Measurements from ENCODE around the gene ENOX2.

DNA sequence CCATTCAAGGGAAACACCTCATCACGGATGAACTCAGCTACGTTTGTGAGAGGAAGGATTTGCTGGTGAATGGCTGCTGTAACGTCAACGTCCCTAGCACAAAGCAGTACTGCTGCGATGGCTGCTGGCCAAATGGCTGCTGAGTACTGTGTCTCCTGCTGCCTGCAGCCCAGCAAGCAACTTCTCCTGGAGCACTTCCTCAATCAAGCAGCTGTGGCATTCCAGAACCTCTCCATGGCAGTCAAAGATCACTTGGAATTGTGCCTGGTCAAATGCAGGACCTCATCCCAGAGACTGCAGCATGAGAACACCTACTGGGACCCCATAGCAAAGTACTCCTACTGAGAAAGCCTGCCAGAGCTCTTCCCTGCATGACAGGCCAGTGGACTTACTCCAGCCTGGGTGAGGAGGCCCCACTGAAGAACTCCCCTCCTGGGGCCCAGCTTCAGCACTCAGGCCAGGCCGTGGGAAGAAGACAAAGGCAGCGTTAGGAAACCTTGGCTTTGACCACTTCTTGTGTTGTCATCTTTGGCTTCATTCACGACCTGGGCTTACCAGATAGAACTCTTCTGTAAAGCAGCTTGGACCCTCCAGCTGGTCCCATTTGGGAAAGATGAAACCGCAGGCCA, 256.9 kb downstream of the ENOX2 start:
- TF ChIP-seq, protein P1, sequence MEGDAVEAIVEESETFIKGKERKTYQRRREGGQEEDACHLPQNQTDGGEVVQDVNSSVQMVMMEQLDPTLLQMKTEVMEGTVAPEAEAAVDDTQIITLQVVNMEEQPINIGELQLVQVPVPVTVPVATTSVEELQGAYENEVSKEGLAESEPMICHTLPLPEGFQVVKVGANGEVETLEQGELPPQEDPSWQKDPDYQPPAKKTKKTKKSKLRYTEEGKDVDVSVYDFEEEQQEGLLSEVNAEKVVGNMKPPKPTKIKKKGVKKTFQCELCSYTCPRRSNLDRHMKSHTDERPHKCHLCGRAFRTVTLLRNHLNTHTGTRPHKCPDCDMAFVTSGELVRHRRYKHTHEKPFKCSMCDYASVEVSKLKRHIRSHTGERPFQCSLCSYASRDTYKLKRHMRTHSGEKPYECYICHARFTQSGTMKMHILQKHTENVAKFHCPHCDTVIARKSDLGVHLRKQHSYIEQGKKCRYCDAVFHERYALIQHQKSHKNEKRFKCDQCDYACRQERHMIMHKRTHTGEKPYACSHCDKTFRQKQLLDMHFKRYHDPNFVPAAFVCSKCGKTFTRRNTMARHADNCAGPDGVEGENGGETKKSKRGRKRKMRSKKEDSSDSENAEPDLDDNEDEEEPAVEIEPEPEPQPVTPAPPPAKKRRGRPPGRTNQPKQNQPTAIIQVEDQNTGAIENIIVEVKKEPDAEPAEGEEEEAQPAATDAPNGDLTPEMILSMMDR (optimal IDR thresholded peaks at IDR 0.05 in 1 of 3, IDR thresholded peaks at IDR 0.05 in 1 of 3, conservative IDR thresholded peaks at IDR 0.05 in 1 of 3; ENCODE audit: extremely low read depth in 1 of 3, insufficient read depth in 2 of 3, low read length in 3 of 3) = no peak
- TF ChIP-seq EZH2 (IDR thresholded peaks at IDR 0.05; ENCODE audit: low read length) = no peak
